ENCODE data around the gene COL4A6.

The COL4A6 gene

GRCh38 chrX:108331126-108331909 is 106.9 kb downstream of the COL4A6 start:
- no peak for TF ChIP-seq CTCF (conservative IDR thresholded peaks at IDR 0.05; ENCODE audit: low read depth, low read length)
- no peak overlapping the region for H3K4me3 ChIP-seq (ENCODE audit: low read length)
- no peak for DNase-seq (ENCODE audit: low read depth)

- no peak for DNase-seq (ENCODE audit: low read depth)
- TF ChIP-seq CTCF (conservative IDR thresholded peaks at IDR 0.05; ENCODE audit: low read depth, low read length) = no peak
- no peak overlapping the region for H3K4me3 ChIP-seq (ENCODE audit: low read length)
Observed at GRCh38 chrX:108323751-108324150, 114.5 kb downstream of the COL4A6 start.

- no peak for DNase-seq (ENCODE audit: low read depth)
- TF ChIP-seq CTCF (conservative IDR thresholded peaks at IDR 0.05; ENCODE audit: low read depth, low read length) = no peak
- H3K4me3 ChIP-seq (ENCODE audit: low read length) = no peak overlapping the region
Observed at GRCh38 chrX:108322234-108322633, 116.0 kb downstream of the COL4A6 start.

GRCh38 chrX:108316456-108316855 is 121.8 kb downstream of the COL4A6 start:
- no peak overlapping the region for H3K4me3 ChIP-seq (ENCODE audit: low read length)
- TF ChIP-seq CTCF (conservative IDR thresholded peaks at IDR 0.05; ENCODE audit: low read depth, low read length) = no peak
- no peak for DNase-seq (ENCODE audit: low read depth)

GRCh38 chrX:108313669-108314068 is 124.6 kb downstream of the COL4A6 start:
- no peak for DNase-seq (ENCODE audit: low read depth)
- H3K4me3 ChIP-seq (ENCODE audit: low read length) = no peak overlapping the region
- TF ChIP-seq CTCF (conservative IDR thresholded peaks at IDR 0.05; ENCODE audit: low read depth, low read length) = no peak

- TF ChIP-seq CTCF (conservative IDR thresholded peaks at IDR 0.05; ENCODE audit: low read depth, low read length) = no peak
- no peak for DNase-seq (ENCODE audit: low read depth)
- H3K4me3 ChIP-seq (ENCODE audit: low read length) = no peak overlapping the region
Observed at GRCh38 chrX:108312957-108313356, 125.3 kb downstream of the COL4A6 start.

- TF ChIP-seq CTCF (conservative IDR thresholded peaks at IDR 0.05; ENCODE audit: low read depth, low read length) = no peak
- no peak for DNase-seq (ENCODE audit: low read depth)
- no peak overlapping the region for H3K4me3 ChIP-seq (ENCODE audit: low read length)
Observed at GRCh38 chrX:108312011-108312410, 126.2 kb downstream of the COL4A6 start.
